WTC11 (cell line): ENCODE results near the gene YIPF5. TPM values are rescaled to one million over a fixed set of nuclear protein-coding genes. Genes with fewer than 3 reads are reported as not detected.

Experiments
- ATAC-seq: fragments of 200-7000 bp; cut with Tn5 transposase; 2 replicates; pipeline ENCODE4 v1.10.0; 2021; ENCODE audit warnings: mild to moderate bottlenecking, moderate library complexity
- CTCF ChIA-PET: fragments of 300-600 bp; sonication (Branson Sonifier 250); formaldehyde crosslinking; loops from one replicate; lab custom pipeline; 2021; ENCODE audit warnings: antibody characterized with exemption; lab: Charles Lee
- POLR2A ChIA-PET: fragments of 350-600 bp; sonication (Branson Sonifier 250); formaldehyde crosslinking; loops from one replicate; lab custom pipeline; 2021; ENCODE audit warnings: antibody characterized with exemption; lab: Charles Lee
- DNase-seq: peaks from one replicate; pipeline ENCODE4 v3.0.0; 2021; ENCODE audit warnings: low spot score
- H3K27ac Mint-ChIP-seq: 2 replicates; pipeline ENCODE4 v1.8.0; 2021; ENCODE audit warnings: mixed read lengths
- H3K27me3 Mint-ChIP-seq: 2 replicates; pipeline ENCODE4 v1.8.0; 2021; ENCODE audit warnings: low read depth, mild to moderate bottlenecking, moderate library complexity, mixed read lengths
- H3K36me3 Mint-ChIP-seq: 2 replicates; pipeline ENCODE4 v1.8.0; 2021; ENCODE audit warnings: mixed read lengths
- H3K4me1 Mint-ChIP-seq: 2 replicates; pipeline ENCODE4 v1.8.0; 2022; ENCODE audit warnings: mixed read lengths
- H3K4me3 Mint-ChIP-seq: 2 replicates; pipeline ENCODE4 v1.8.0; 2021; ENCODE audit warnings: mild to moderate bottlenecking, moderate library complexity, mixed read lengths
- H3K9me3 Mint-ChIP-seq: 2 replicates; pipeline ENCODE4 v1.8.0; 2021; ENCODE audit warnings: mixed read lengths
- AFF4 ChIP-seq: sonication (generic); formaldehyde crosslinking; IDR thresholded peaks from 2 replicates; pipeline ENCODE4 v1.8.1; 2023; ENCODE audit warnings: mild to moderate bottlenecking, missing genetic modification reagents, borderline replicate concordance
- ARID4B ChIP-seq: sonication (generic); formaldehyde crosslinking; IDR thresholded peaks from 2 replicates; pipeline ENCODE4 v1.8.0; 2023; ENCODE audit warnings: missing genetic modification reagents, mild to moderate bottlenecking, borderline replicate concordance
- CREB1 ChIP-seq: sonication (generic); formaldehyde crosslinking; IDR thresholded peaks from 2 replicates; pipeline ENCODE4 v1.8.0; 2023; ENCODE audit warnings: mild to moderate bottlenecking, missing genetic modification reagents
- CREM ChIP-seq: sonication (generic); formaldehyde crosslinking; IDR thresholded peaks from 2 replicates; pipeline ENCODE4 v1.8.1; 2022; ENCODE audit warnings: mild to moderate bottlenecking, missing genetic modification reagents, moderate library complexity
- ELF4 ChIP-seq: sonication (generic); formaldehyde crosslinking; IDR thresholded peaks from 2 replicates; pipeline ENCODE4 v1.8.1; 2022; ENCODE audit warnings: low read depth, mild to moderate bottlenecking, moderate library complexity, missing genetic modification reagents
- FOXK1 ChIP-seq: sonication (generic); formaldehyde crosslinking; IDR thresholded peaks from 2 replicates; pipeline ENCODE4 v1.8.0; 2022; ENCODE audit warnings: mild to moderate bottlenecking, moderate library complexity, missing genetic modification reagents
- GTF2I ChIP-seq: fragments of 250-450 bp; sonication (Bioruptor Pico); conservative IDR thresholded peaks from 2 replicates; pipeline ENCODE4 v1.4.0; 2021; ENCODE audit warnings: mild to moderate bottlenecking
- MAX ChIP-seq: sonication (generic); formaldehyde crosslinking; IDR thresholded peaks from 2 replicates; pipeline ENCODE4 v1.8.0; 2022; ENCODE audit warnings: mild to moderate bottlenecking, missing genetic modification reagents
- MYBL2 ChIP-seq: sonication (generic); formaldehyde crosslinking; IDR thresholded peaks from 2 replicates; pipeline ENCODE4 v1.8.1; 2023; ENCODE audit warnings: mild to moderate bottlenecking, moderate library complexity, missing genetic modification reagents
- NFATC4 ChIP-seq: fragments of 250-450 bp; sonication (Bioruptor Pico); IDR thresholded peaks from 2 replicates; pipeline ENCODE4 v1.9.0; 2021; ENCODE audit warnings: mild to moderate bottlenecking
- PREB ChIP-seq: sonication (generic); formaldehyde crosslinking; IDR thresholded peaks from 2 replicates; pipeline ENCODE4 v1.8.1; 2022; ENCODE audit warnings: mild to moderate bottlenecking, missing genetic modification reagents, moderate library complexity, borderline replicate concordance
- TEAD4 ChIP-seq: sonication (generic); formaldehyde crosslinking; IDR thresholded peaks from 2 replicates; pipeline ENCODE4 v1.8.0; 2022; ENCODE audit warnings: mild to moderate bottlenecking, missing genetic modification reagents
- ZBTB21 ChIP-seq: sonication (generic); formaldehyde crosslinking; IDR thresholded peaks from 2 replicates; pipeline ENCODE4 v1.8.1; 2023; ENCODE audit warnings: mild to moderate bottlenecking, missing genetic modification reagents, borderline replicate concordance
- ZBTB43 ChIP-seq: sonication (generic); formaldehyde crosslinking; IDR thresholded peaks from 2 replicates; pipeline ENCODE4 v1.8.1; 2023; ENCODE audit warnings: mild to moderate bottlenecking, missing genetic modification reagents
- ZNF121 ChIP-seq: sonication (generic); formaldehyde crosslinking; IDR thresholded peaks from 2 replicates; pipeline ENCODE4 v1.8.0; 2023; ENCODE audit warnings: missing genetic modification reagents
- ZNF281 ChIP-seq: sonication (generic); formaldehyde crosslinking; IDR thresholded peaks from 2 replicates; pipeline ENCODE4 v1.8.0; 2023; ENCODE audit warnings: mild to moderate bottlenecking, missing genetic modification reagents
- ZNF396 ChIP-seq: fragments of 250-450 bp; sonication (Bioruptor Pico); IDR thresholded peaks from 2 replicates; pipeline ENCODE4 v1.8.0; 2021; ENCODE audit warnings: mild to moderate bottlenecking, moderate library complexity, borderline replicate concordance
- ZNF423 ChIP-seq: fragments of 250-450 bp; sonication (Bioruptor Pico); IDR thresholded peaks from 2 replicates; pipeline ENCODE4 v2.1.2; 2022; ENCODE audit warnings: mild to moderate bottlenecking, moderate library complexity
- ZNF425 ChIP-seq: fragments of 250-450 bp; sonication (Bioruptor Pico); conservative IDR thresholded peaks from 2 replicates; pipeline ENCODE4 v1.9.0; 2021; ENCODE audit warnings: mild to moderate bottlenecking
- total RNA-seq: library from RNA; stranded (reverse); gene quantifications from 3 replicates; pipeline ENCODE4 v1.2.3, GENCODE V29; 2021

Gene YIPF5
- total RNA-seq, 1 experiment from 2014 or later = 39.2 TPM

GRCh38 chr5:144201588-144201987, 31.1 kb upstream of the YIPF5 start (continued):
- TF ChIP-seq AFF4 (CRISPR knock-in tag) (no peak), NFATC4 (no peak), MAX (CRISPR knock-in tag) (no peak), GTF2I (CRISPR knock-in tag) (no peak), TEAD4 (CRISPR knock-in tag) (no peak), ZNF396 (no peak)

GRCh38 chr5:144198386-144198785, 27.9 kb upstream of the YIPF5 start:
- H3K4me3 Mint-ChIP-seq = no peak overlapping the region
- POLR2A ChIA-PET = no interaction called here
- no peak for TF ChIP-seq ELF4 (CRISPR knock-in tag)
- TF ChIP-seq ZNF425 (CRISPR knock-in tag) = no peak
- TF ChIP-seq ZBTB21 (CRISPR knock-in tag) = no peak
- TF ChIP-seq ARID4B = no peak
- no peak for TF ChIP-seq PREB (CRISPR knock-in tag)
- no peak overlapping the region for H3K27ac Mint-ChIP-seq
- H3K27me3 Mint-ChIP-seq = no peaks in the 10 kb centered on the region
- H3K9me3 Mint-ChIP-seq = no peaks in the 10 kb centered on the region
- no peaks in the 10 kb centered on the region for H3K4me1 Mint-ChIP-seq
- no peaks in the 10 kb centered on the region for H3K36me3 Mint-ChIP-seq
- CTCF ChIA-PET = no interaction called here
- DNase-seq = no peak
- no peak for ATAC-seq

GRCh38 chr5:144196612-144197011, 26.2 kb upstream of the YIPF5 start:
- no peaks in the 10 kb centered on the region for H3K9me3 Mint-ChIP-seq
- H3K27me3 Mint-ChIP-seq = no peaks in the 10 kb centered on the region
- DNase-seq (no peak), ATAC-seq (0 out of 2 replicates have a peak, but pooled peaks have one; percentile 24)
- POLR2A ChIA-PET = no interaction called here
- H3K27ac Mint-ChIP-seq = no peak overlapping the region
- no peaks in the 10 kb centered on the region for H3K36me3 Mint-ChIP-seq
- no peak overlapping the region for H3K4me3 Mint-ChIP-seq
- no peaks in the 10 kb centered on the region for H3K4me1 Mint-ChIP-seq
- CTCF ChIA-PET = no interaction called here
- TF ChIP-seq CREB1 (CRISPR knock-in tag) (no peak), MYBL2 (CRISPR knock-in tag) (no peak), GTF2I (CRISPR knock-in tag) (no peak), ZNF121 (CRISPR knock-in tag) (no peak), ZNF281 (CRISPR knock-in tag) (no peak), ZNF423 (no peak), ZBTB43 (CRISPR knock-in tag) (no peak), FOXK1 (CRISPR knock-in tag) (no peak), CREM (CRISPR knock-in tag) (no peak)
